Upper lobe of left lung (tissue), 4 donors: ENCODE measurements around the gene DNASE1L1.

ENCODE experiments used
- EP300 ChIP-seq, 4 donors: sonication (generic); formaldehyde crosslinking; IDR thresholded peaks; one replicate each; pipeline ENCODE4 v1.5.1; 2017; ENCODE audit warnings: antibody characterized with exemption in 4 of 4, control low read depth in 2 of 4
- POLR2A ChIP-seq, 4 donors: fragments of 450-650 bp; IDR thresholded peaks; one replicate each; pipeline ENCODE4 v1.5.1; 2016 to 2017; ENCODE audit warnings: antibody characterized with exemption in 4 of 4, mild to moderate bottlenecking in 2 of 4
- POLR2AphosphoS5 ChIP-seq, 2 donors: sonication (generic); formaldehyde crosslinking; IDR thresholded peaks; one replicate each; pipeline ENCODE4 v1.5.1; 2017; ENCODE audit warnings: antibody characterized with exemption in 2 of 2
- TF ChIP-seq, protein P1 (sequence below), 6 experiments: fragments of 450-650 bp in 4 of 6; fragments of 200-600 bp in 2 of 6; sonication (generic) in 2 of 6; IDR thresholded peaks; one replicate each; pipeline ENCODE4 v1.5.1; 2016 to 2019; ENCODE audit warnings: antibody characterized with exemption in 6 of 6

DNA sequence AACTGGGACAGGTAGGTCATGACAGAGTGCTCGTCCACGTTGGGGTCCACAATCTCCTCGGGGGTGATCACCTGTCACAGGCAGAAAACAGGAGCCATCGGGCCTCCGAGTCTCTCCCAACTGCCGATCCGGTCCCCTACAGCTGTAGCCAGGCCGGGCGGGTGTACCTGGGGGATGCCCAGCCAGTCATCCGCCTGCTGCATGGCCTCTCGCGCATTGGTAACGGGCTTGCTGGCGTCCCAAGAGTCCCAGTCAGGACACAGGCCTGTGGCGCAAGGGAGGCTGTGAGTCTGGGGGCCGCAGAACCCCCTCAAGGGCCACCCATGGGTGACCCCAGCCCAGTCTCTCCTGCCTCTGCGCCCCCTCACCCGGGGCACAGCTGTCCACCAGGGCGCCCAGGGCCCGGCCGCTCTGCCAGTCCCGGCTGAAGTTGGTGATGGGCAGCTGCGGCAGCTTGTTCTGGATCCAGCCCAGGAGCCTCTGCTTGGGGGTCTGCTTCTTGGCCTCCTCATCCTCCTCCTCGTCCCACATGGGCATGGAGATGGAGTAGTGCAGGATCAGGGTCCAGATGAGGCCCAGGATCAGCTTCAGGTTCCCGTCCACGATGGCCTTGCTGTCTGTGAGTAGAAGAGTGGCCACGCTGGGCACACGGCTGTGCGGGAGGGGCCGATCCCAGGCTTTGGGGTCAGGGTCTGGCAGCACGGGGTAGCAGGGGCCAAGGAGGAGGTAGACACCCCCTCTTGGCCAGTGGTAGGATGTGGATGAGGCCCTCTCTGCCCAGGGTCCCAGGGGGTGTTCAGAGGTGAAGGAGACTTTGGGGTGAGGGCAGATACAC is 41.4 kb downstream of the DNASE1L1 start:
- TF ChIP-seq, protein P1, sequence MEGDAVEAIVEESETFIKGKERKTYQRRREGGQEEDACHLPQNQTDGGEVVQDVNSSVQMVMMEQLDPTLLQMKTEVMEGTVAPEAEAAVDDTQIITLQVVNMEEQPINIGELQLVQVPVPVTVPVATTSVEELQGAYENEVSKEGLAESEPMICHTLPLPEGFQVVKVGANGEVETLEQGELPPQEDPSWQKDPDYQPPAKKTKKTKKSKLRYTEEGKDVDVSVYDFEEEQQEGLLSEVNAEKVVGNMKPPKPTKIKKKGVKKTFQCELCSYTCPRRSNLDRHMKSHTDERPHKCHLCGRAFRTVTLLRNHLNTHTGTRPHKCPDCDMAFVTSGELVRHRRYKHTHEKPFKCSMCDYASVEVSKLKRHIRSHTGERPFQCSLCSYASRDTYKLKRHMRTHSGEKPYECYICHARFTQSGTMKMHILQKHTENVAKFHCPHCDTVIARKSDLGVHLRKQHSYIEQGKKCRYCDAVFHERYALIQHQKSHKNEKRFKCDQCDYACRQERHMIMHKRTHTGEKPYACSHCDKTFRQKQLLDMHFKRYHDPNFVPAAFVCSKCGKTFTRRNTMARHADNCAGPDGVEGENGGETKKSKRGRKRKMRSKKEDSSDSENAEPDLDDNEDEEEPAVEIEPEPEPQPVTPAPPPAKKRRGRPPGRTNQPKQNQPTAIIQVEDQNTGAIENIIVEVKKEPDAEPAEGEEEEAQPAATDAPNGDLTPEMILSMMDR (IDR thresholded peaks at IDR 0.05) = no peak
- TF ChIP-seq POLR2A (IDR thresholded peaks at IDR 0.05) (no peak), POLR2AphosphoS5 (IDR thresholded peaks at IDR 0.05) (no peak), EP300 (IDR thresholded peaks at IDR 0.05) (no peak)
